HG03139 (cell line): Measurements from ENCODE around the gene EXOSC10.
"Not testable (repeated sequence)": the region's sequence is repeated elsewhere in the genome, so short reads cannot be mapped to it uniquely, and the experiment has no call there.

Experiments
- ATAC-seq: cut with Tn5 transposase; IDR thresholded peaks from one replicate; pipeline ENCODE4 v1.9.1; 2021; ENCODE audit not compliant: unreplicated experiment

The EXOSC10 gene

GRCh38 chr1:11109047-11109760, 9.5 kb upstream of the EXOSC10 start:
- ATAC-seq, result no peak

DNA sequence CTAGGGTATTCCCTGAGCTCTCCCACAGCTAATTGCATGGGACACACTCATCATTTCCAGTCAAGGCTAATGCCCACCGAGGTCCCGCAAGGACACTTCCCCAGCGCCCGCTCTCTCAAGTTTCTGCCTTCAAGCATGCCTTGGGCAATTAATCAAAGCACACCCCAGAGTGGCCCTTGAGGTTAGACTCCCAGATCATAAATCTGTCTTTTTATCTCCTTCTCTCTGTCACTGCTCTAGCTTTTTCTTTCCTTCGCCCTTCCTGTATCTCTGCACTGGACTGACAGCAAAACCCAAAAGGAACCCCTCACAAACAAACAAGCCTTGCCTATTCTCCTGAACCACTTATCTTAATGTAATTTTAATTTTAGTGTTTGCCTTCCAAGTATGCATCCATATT, 7.9 kb upstream of the EXOSC10 start:
- no peak for ATAC-seq

GRCh38 chr1:11105586-11105985, 5.9 kb upstream of the EXOSC10 start:
- ATAC-seq, result no peak

- ATAC-seq, result no peak
These were observed 1.7 kb upstream of the EXOSC10 start for GRCh38 chr1:11101347-11101746.

- not testable (repeated sequence) for ATAC-seq
These were observed 1.1 kb upstream of the EXOSC10 start for GRCh38 chr1:11100806-11101205.

DNA sequence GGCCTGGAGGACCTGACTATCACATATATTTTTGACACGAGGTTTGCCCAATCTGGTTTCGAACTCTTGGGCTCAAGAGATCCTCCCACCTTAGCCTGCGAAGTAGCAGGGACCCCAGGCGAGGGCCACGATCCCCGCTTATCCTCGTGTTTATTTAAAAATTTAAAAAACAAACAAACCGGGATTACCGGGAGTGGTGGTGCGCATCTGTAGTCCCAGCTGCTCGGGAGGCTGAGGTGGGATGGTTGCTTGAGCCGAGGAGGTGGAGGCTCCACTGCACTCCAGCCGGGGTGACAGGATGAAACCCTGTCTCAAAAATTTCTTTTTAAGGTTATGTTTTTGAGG, 452 bp upstream of the EXOSC10 start:
- no peak for ATAC-seq

DNA sequence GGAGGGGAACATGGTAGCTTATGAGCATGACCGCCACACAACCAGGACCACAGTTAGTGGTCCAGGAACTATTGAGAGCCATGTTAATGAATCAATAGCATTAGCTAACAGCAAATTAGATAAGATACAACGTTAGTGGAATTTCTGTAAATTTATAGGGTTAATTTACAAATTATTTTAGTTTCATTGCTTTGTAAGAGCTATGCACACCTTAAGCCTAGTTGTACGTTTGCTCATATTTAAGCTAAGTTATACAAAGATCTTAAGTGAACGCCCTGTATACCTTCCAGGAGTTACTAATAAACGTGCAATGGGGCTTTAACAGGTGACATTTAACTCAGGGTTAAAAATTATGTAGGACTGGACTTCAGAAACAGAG, 749 bp downstream of the EXOSC10 start:
- no peak for ATAC-seq

DNA sequence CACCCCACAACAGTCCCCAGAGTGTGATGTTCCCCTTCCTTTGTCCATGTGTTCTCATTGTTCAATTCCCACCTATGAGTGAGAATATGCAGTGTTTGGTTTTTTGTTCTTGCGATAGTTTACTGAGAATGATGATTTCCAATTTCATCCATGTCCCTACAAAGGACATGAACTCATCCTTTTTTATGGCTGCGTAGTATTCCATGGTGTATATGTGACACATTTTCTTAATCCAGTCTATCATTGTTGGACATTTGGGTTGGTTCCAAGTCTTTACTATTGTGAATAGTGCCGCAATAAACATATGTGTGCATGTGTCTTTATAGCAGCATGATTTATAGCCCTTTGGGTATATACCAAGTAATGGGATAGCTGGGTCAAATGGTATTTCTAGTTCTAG, 15.9 kb downstream of the EXOSC10 start:
- ATAC-seq, result not testable (repeated sequence)

DNA sequence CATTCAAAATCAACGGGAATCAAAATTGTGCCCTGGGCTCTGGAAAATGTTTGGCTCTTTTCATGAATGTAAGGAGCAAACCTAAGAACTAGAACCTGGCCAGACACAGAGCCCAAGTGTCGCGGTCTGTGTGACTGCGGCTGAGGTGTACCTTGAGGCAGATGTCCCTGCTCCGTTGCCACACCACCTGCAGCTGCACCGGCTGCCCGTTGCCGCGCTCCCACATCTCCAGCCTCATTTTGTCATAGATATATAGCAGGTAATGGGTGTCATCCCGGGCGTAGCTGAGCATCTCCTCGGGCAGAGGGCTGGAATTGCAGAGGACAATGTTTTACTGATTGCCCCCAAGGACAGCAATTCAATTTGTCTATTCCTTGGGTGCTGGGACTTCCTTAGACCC, 18.7 kb downstream of the EXOSC10 start:
- no peak for ATAC-seq

DNA sequence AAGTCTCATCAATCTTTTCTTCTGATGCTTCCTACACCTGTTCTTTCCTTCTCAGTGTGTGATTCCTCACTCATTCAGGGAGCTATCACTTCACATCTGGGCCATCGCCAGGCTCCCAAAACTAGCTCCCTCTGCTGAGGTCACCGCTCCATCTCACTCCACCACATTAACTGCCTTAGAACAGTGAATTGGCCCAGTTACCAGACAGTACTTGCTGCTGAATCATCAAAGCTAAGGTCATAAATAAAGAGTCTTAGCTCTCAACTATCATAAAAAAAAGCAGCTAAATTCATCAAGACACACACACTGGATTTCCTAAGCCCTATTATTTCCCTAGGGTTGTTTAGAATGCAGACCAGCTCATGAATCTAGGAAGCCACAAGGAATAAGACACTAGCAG, 21.0 kb downstream of the EXOSC10 start:
- ATAC-seq, result no peak

GRCh38 chr1:11073398-11073797, 26.3 kb downstream of the EXOSC10 start:
- not testable (repeated sequence) for ATAC-seq

DNA sequence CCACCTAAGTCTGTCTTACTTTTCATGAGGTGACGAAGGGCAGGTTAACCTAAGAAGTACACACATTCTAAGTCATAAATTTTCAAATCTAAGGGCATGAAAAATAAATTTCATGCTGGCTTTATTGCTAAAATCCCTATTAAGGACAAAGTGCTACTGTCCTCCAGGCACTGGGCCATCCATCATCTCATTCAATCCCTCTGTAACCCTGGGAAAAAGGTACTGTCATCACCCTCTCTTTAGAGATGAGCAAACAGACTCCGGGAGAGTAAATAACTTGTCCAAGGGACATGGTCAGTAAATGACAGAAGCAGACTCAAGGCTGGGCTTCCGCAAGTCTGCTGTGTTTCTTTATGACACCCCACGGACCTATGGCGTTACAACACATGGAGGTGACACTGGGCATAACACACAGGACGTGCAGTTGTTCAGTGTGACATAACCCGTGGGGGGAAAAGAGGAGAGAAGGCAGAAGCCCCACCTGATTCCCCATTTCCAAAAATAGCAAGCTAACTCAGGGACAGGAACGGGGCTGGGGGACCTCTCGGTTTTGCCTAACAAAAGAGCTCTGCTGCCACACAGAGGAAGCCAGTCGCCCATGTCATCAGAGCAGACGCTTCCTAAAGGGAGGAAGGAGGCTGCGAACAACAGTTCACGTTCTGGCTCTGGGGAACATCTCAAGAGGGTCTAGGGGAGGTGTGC, 27.3 kb downstream of the EXOSC10 start:
- ATAC-seq, result no peak

DNA sequence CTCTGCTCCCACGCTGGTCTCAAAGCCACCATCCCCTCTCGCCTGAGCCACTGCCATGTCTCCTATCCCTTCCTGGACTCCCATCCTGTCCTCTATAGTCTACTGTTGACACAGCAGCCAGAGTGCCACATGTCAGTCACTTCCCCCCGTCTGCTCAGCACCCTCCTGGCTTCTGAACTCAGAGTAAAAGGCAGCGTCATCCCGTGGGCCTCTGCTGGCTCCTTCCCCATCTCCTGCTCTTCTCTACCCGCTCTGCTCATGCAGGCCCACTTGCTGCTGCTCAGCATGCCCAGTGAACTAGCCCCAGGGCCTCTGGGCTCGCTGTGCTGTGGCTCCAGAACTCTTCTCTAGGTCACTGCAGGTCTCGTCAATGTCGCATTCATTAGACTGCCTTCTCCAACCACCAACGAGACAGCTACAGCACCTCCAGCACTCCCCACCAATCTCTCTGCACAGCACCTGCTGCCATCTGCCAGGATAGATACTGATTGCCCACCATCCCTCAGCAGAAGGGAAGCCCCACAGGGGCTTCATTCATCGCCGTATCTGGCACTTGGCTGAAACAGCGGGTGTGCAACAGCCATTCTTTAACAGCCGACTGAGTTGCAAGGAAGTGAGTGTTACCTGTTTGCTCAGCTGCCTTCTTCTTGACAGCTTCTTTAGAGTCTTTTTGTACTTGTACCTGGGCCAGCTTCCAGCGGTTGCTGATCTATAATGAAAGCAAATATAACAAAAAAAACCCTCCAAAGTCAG, 28.0 kb downstream of the EXOSC10 start:
- ATAC-seq, result no peak

DNA sequence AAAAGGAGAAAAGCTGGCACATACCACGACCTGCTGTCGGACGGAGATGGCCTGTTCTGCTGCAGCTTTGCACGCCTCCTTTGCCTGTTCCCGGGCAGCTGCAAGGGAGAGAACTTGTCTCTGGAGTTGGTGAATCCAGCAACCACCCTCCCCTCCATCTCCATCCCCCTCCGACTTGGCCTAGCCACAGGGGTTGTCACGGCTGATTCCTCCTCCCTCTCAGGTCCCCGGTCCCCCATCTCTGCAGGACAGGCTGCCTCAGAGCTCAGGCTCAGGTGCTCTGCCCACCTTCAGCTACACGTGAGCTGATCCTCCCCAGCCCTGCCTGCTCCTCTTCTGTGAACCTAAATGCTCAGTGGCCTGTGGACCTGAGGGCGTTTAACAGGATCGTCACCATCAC, 28.8 kb downstream of the EXOSC10 start:
- no peak for ATAC-seq

DNA sequence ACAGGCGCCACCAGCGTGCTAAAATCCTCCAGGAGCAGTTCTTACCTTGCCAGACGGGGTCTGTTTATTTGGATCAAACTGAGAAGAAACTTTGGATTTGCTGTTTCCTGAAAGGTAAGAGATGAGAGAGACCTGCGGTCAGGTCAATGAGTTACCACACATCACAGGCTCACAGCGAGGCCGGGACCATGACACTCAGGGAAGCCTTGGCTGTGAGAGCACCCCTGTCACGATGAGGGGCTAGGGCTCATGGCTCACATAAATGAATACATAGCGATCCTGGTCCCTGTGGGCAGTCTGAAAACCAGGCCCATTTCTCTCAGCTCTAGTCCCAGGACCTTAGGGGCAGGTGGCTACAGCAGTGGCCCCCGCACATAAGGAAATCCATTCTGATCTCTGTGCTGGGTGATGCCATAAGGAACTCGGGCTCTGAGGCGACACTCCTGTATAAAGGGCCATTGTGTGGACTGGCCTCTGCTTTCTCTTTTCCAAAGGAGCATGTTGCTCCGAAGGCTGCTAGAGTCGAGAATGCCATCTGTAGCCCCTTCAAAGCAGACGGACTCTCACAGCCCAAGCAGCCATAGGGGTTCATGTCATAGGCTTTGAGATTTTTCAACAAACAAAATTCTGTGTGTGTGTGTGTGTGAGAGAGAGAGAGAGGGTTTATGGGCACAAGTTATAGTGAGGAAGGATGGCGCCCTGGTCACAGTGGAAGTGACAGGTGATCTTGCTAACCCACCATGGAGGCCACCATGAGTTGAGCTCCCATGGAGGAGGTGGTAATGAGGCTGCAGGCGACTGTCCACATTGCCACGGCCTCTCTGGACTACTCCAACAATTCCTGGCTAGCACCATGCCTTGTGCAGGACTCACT, 30.8 kb downstream of the EXOSC10 start:
- ATAC-seq, result no peak

- ATAC-seq, result no peak
These were observed 31.7 kb downstream of the EXOSC10 start for GRCh38 chr1:11067716-11068599.

GRCh38 chr1:11065796-11066195, 33.9 kb downstream of the EXOSC10 start:
- no peak for ATAC-seq

DNA sequence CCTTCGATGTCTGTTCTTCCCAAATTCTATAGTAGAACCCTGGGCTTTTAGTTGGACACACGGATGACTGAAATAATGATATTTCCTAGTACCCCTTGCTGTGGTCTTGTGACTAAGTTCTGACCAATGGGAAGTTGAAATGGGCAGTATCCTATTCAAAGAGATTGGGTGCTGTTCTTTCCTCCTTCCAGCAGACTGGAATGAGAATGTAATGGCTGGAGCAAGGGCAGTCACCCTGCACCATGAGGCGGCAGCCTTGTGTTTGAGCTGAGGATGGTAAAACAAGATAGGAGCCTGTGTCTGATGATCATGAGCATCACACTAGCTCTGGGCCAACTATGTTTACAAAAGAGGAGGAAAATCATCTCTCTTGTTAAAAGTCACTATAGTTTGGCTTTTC, 34.7 kb downstream of the EXOSC10 start:
- ATAC-seq, result no peak

GRCh38 chr1:11063937-11064537, 35.6 kb downstream of the EXOSC10 start:
- not testable (repeated sequence) for ATAC-seq

- ATAC-seq, result no peak
These were observed 36.7 kb downstream of the EXOSC10 start for GRCh38 chr1:11062965-11063401.
